ENCODE results near the gene SRP54.

SRP54 gene

GRCh38 chr14:35032562-35032961, 49.8 kb downstream of the SRP54 start:
- TF ChIP-seq ZNF670 (tag by site-specific recombination; IDR thresholded peaks at IDR 0.05; ENCODE audit: low read depth) (no peak), KLF1 (tag by site-specific recombination; IDR thresholded peaks at IDR 0.05) (no peak), ZNF146 (tag by site-specific recombination; IDR thresholded peaks at IDR 0.05) (no peak), GLI2 (tag by site-specific recombination; IDR thresholded peaks at IDR 0.05; ENCODE audit: borderline replicate concordance, low read depth) (no peak), ZNF600 (tag by site-specific recombination; IDR thresholded peaks at IDR 0.05) (no peak), ZNF707 (tag by site-specific recombination; IDR thresholded peaks at IDR 0.05) (no peak), CTCF (tag by site-specific recombination; IDR thresholded peaks at IDR 0.05) (no peak), TRIM28 (IDR thresholded peaks at IDR 0.05; ENCODE audit: borderline replicate concordance, low read length) (no peak), ZNF529 (tag by site-specific recombination; IDR thresholded peaks at IDR 0.05; ENCODE audit: insufficient replicate concordance) (no peak), HOXA7 (CRISPR knock-in tag; IDR thresholded peaks at IDR 0.05; ENCODE audit: borderline replicate concordance) (no peak), ZNF26 (tag by site-specific recombination; IDR thresholded peaks at IDR 0.05) (no peak), ZNF555 (tag by site-specific recombination; conservative IDR thresholded peaks at IDR 0.05) (no peak), ZNF280D (tag by site-specific recombination; IDR thresholded peaks at IDR 0.05) (no peak), ZNF221 (tag by site-specific recombination; IDR thresholded peaks at IDR 0.05; ENCODE audit: borderline replicate concordance) (no peak), ZBTB10 (tag by site-specific recombination; IDR thresholded peaks at IDR 0.05) (no peak), ZNF521 (tag by site-specific recombination; IDR thresholded peaks at IDR 0.05) (no peak), ZNF302 (tag by site-specific recombination; IDR thresholded peaks at IDR 0.05; ENCODE audit: low read depth) (no peak), ZNF571 (tag by site-specific recombination; IDR thresholded peaks at IDR 0.05) (no peak)
- TF ChIP-seq, protein P1, sequence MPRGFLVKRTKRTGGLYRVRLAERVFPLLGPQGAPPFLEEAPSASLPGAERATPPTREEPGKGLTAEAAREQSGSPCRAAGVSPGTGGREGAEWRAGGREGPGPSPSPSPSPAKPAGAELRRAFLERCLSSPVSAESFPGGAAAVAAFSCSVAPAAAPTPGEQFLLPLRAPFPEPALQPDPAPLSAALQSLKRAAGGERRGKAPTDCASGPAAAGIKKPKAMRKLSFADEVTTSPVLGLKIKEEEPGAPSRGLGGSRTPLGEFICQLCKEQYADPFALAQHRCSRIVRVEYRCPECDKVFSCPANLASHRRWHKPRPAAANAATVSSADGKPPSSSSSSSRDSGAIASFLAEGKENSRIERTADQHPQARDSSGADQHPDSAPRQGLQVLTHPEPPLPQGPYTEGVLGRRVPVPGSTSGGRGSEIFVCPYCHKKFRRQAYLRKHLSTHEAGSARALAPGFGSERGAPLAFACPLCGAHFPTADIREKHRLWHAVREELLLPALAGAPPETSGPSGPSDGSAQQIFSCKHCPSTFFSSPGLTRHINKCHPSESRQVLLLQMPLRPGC (tag by site-specific recombination; IDR thresholded peaks at IDR 0.05): no peak
- TF ChIP-seq, protein P2, sequence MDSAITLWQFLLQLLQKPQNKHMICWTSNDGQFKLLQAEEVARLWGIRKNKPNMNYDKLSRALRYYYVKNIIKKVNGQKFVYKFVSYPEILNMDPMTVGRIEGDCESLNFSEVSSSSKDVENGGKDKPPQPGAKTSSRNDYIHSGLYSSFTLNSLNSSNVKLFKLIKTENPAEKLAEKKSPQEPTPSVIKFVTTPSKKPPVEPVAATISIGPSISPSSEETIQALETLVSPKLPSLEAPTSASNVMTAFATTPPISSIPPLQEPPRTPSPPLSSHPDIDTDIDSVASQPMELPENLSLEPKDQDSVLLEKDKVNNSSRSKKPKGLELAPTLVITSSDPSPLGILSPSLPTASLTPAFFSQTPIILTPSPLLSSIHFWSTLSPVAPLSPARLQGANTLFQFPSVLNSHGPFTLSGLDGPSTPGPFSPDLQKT (IDR thresholded peaks at IDR 0.05; ENCODE audit: borderline replicate concordance, low read depth, low read length): no peak
- no peaks in the 10 kb centered on the region for H3K4me1 ChIP-seq (ENCODE audit: control insufficient read depth, insufficient read depth, low read length)
- H3K4me3 ChIP-seq (ENCODE audit: low read depth, low read length): no peak overlapping the region
- CTCF ChIA-PET: no interaction called here
- H3K36me3 ChIP-seq (ENCODE audit: control insufficient read depth in 2 of 2, insufficient read depth in 1 of 2, low read length in 2 of 2): peaks cover 27 to 50% of the 10 kb centered on the region in 2 experiments
- POLR2A ChIA-PET: interaction anchor here (1.4 kb wide), 1 partner anchor 13 kb away, joined by 5 read pairs; the partner anchor contains the start of gene FAM177A1
- no peak overlapping the region for H3K27ac ChIP-seq (ENCODE audit: extremely low read depth, low read depth, low read length)
- H3K9me3 ChIP-seq (ENCODE audit: control insufficient read depth, insufficient read depth, low read depth, low read length): no peaks in the 10 kb centered on the region
